ENCODE measurements around the gene KBTBD12.
A peak's percentile ranks its signal among the peaks of the same experiment; 100 is the strongest.

The KBTBD12 gene

DNA sequence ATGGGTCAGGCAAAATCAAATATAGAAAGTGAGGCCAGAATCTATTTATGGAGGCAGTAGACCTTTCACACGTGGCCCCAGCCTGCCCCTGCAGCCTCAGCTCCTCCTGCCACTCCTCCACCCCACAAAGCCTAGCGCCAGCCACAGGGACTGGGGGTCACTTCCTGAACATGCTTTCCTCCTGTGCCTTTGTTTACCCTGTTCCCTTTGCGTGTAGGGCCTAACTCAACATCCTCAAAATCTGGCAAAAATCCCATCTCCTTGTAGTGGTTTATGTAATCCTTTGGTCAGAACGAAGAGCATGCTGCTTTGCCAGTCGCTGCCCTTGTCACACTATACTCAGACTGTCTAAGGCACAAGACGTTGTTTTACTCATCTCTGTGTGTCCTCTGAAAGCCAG is 39.6 kb downstream of the KBTBD12 start:
- DNase-seq = no peak

DNA sequence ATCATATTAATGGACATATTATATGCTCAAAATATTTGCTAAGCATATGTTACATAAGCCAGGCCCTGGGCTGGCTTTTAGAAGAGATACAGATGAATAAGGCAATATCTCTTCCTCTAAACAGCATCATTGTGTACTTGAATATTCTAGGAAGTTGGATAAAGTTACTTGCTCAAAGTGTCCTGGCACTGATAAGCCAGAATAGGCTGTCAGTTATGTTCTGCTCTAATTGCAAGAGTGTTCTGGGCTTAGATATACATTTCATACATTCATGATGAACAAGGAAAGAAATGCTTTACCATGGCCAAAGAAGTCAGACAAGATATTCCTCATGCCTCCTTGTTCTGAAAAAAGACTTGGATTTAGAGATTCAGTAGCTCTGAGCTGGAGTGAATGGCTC is 40.7 kb downstream of the KBTBD12 start:
- no peak for DNase-seq

DNA sequence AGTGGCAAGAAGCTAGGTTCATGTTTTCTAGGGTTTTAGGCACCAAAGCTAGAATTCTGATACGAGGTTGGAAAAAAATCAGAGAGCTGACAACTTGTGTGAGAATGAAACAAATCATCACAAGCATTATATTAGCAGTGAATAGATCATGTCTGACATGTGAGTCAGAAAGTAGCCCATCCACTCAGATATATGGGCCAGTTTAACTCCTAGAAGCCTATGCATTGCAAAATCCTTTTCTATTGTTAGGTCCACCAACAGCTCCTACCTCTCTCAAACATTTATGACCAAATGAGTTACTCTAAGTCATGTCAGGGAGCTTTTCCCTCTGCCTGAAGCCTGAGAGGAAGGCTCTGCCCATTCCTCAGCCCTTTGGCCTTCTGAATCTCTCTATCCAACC is 44.0 kb downstream of the KBTBD12 start:
- DNase-seq = no peak

DNA sequence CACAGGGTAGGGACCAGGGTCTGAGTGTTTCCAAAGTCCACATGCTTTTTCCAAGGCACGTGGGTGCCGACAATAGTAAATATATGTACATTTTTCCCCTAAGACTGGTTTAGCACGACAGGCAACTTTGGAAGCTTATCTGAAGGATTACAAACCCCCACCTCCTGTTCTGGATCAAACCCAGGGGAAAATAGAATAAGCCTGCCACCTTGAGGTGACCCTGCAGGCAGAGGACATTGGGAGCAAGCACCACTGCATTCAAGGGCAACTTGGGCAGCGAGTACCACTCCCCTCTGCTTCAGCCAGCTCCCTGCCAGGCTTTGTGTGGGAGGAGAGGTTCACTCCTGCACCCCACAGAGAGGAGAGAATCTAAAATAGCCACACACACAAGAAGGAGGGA is 44.8 kb downstream of the KBTBD12 start:
- peak; percentile 42 for DNase-seq

DNA sequence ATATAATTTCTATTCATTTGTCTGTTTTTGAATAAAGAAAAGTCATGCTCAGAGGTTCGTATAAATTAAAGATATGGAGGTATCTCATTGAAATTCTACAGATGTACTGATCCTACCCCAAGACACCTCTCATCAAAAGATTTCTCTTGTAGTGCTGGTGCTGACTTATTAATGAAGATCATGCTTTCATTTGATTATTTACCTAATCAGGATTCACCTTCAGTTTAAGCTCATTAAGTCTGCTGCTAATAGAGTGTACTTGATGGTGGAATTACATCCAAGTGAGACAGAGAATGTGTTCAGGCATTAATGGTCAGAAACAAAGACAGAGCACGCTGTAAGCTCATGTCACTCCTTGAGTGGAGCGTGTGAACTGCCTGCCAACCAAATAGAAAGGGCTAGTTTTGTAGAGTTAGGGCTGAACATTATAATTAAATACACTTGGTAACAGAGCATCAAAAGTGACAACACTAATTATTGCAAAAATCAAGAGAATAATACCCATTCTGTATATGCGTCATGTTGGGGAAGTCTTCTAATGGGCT is 45.5 kb downstream of the KBTBD12 start:
- no peak for DNase-seq

DNA sequence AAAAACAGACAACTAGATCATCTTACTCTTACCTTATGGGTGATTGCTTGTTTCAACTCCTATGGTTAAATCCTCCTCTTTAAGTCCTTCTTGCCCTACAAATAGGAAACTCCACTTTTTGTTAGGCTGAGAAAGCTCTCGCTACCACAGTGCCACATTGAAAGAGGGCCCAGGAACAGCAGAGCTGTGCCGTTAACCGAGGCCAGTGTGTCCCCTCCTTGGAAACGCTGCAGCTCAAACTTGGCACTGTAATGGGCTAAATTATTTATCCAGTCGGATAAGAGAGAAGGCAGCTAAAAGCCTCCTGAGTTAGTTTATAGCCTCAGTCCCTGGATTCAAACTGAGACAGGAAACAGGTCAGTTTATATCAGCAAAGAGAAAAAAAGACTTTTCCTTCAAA is 46.1 kb downstream of the KBTBD12 start:
- no peak for DNase-seq

DNA sequence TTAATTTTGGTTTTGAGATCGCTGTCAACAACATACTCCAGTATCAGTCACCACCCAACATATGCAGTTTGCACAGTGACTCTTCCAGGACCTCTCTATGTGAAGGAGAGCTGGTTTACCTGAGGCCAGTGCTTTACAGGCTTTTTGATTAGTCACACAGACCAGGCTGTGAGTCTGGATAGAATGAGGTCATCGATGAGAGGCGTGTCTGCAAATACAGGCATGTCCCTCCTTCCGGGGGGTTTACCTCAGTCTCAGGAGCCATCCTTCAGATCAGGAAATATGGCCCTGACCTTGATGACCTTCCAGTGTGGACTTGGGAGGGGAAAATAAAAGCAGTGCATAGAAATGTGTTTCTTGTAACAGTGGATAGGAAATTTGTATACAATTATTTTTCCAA is 46.9 kb downstream of the KBTBD12 start:
- no peak for DNase-seq

DNA sequence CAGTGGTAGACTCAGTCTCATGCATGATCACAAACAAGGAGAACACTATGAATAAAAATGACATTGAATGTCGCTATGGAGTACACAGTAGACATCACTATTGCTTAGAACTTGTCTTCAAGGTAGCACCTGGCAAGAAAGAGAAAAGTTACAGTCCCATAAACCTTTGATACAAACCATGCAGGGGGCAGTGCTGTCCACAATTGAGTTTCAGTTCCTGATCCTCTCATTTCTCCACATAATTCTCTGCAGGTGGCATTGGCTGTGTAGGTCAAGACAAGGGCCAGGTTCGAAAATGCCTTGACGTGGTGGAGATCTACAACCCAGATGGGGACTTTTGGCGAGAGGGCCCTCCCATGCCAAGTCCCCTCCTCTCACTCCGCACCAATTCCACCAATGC is 47.9 kb downstream of the KBTBD12 start:
- DNase-seq = no peak

DNA sequence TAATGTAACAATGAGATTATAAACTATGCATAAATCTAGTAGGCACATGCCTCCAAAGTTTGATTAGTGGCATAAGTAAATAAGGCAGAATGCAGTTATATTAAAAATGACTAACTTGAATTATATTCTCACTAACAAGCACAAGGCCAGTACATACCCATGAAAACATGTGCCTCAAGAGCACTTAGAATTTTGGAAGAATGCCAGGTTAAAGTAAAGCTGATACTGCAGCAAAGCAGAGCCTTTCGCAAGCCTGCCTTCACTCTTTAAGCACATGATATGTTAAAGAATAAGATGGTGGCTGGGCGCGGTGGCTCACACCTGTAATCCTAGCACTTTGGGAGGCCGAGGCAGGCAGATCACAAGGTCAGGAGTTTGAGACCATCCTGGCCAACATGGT is 49.0 kb downstream of the KBTBD12 start:
- no peak for DNase-seq

DNA sequence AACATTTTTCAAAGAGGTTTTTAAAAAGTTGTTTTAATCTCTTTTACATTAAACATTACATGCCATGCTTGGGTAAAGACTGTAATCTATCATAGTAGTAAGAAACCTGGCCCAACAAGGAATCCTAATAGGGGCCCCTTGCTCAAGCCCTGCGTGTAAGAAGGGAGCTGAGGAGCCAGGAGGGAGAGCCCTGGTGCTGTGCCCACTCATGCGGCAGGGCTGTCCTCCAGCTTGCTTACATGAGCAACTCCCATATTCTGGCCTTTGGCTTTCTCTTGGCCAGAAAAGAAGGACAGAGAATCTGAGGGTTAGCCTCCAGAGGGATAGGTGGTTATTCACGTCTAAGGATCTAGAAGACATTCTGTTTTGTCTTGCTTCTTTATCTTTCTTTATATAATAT is 49.8 kb downstream of the KBTBD12 start:
- DNase-seq = no peak

DNA sequence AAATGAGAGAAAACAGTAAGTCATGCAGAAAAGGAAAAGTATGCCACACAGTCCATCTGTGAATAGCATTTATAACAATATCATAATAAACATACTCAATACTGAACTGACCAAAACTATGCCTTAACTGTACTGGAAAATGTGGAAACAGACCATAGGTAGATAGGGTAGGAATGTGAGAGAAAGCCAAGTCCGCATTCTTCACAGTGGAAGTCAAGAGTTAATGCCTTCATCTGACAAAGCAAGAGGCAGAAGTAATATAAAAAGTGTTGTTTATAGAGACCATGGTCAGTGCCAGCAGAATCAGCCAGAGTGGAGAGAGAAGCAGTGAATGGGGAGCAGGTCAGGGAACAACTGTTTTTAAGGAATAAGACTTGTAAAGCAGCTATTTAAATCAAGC is 52.3 kb downstream of the KBTBD12 start:
- no peak for DNase-seq

DNA sequence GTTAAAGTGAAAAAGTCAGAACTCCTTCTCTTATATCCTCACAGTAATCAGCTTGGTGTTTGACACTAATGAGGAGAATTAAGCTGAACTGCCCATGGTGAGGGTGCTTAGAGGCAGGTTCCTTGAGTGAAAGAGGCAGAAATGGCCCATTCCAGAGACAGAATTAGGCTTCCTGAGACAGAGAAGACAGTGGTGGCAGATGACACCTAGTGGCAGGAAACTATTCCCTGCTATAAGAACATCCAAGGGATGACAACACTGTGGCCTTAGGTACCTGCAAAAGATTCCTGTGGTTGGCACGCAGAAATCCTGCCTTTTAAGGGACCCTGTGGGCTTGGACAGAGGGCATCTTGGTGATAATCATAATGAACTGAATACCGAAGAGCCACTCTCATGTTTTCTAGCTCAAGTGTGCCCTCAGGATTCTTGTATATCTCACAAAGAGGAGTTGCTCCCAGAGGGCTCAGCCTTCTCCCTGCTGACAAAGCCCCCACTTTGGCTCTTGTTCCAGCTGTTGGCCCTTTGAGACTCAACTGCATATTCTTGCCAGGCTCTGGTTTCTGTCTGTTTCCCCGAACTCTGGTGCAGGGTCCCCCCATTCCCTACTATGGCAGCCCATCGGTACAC is 56.0 kb downstream of the KBTBD12 start:
- peak; percentile 59 for DNase-seq

DNA sequence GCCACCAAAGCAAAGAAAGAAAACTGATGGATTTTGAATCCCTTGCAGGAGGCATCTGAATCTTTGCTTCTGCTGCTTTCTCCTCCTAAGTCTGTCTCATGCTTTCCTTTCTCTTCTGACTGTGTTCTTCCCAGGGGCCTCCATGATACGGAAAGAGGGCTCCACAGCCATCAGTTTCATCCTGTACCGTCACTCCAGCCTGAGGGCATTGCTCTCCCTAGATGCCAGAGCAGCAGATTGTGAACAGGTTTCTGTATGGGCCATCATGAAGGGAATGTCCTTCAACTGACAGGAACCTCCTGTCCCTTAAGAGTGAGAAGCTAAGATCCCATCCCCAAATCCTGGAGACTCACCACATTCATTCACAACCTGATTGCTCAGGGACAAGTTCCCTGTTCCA is 59.2 kb downstream of the KBTBD12 start:
- DNase-seq = no peak

DNA sequence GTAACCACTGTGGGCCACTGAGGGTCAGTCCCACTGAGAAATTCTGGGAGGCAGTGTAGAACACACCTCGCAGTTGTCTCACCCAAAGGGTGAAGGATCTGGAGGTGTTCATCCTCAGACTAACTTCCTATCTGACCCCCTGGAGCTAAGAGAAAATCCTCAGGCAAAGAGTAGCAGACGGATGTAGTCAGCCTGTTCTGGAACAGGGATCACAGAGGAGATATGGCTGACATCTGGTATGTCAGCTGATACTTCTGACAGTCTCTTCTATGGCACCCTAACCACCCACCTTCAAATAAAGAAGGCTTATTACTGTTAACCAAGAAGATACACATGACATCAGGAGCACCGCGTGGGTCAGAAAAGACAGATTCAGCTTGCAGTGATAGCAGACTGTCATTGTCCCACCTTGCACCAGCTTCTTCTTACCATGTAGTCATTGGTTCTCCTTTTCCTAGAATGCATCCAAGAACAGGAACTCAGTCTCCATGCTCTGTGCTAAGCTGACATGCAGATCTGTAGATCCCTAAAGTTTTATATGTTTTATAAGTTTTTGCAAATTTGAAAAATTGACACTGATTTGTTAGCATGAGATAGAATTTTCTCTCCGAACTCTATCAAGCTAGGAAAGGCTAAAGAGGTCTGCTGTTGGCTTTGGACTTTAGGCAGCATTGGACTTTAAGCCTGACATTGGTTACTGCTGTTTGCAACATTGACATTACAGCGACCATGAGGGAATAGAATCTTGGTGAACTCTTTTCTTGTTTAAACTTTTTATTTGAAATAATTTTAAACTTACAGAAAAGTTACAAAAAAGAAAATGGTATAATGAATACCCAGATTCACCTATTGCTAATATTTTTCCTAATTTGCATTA is 60.4 kb downstream of the KBTBD12 start:
- DNase-seq = no peak

DNA sequence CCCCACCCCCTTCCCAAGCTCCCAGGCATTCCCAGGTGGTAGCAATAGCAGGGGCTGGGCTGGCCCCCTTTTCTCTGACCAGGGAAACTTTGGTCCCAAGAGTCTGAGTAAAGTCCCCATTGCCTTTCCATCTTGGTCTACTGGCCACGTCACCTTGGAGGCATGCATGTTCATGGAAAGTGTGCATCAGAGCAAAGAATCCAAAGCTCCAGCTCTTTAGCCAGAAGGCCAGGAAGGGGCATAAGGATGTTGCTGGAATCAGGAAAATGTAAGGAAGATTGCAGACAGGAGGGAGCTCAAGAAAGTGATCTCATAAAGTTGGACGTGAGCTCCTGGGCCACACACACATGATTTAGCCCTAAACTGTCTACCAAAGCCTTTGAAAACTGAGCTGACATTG is 63.6 kb downstream of the KBTBD12 start:
- no peak for DNase-seq

DNA sequence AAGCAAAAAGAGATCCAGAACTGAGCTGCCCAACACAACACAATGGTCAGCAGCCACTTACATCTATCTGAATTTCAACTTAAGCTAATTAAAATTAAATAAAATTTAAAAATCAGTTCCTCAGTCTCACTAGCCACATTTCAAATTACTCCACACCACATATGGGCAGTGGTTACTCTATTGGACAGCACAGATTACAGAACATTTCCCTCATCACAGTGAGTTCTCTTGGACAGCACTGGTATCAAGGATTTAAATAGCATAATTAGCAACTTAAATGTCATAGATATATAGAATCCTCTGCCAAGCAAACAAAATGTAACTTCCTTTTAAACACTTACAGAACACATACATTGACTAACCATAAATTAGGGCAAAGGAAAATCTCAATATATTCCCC is 64.4 kb downstream of the KBTBD12 start:
- no peak for DNase-seq

DNA sequence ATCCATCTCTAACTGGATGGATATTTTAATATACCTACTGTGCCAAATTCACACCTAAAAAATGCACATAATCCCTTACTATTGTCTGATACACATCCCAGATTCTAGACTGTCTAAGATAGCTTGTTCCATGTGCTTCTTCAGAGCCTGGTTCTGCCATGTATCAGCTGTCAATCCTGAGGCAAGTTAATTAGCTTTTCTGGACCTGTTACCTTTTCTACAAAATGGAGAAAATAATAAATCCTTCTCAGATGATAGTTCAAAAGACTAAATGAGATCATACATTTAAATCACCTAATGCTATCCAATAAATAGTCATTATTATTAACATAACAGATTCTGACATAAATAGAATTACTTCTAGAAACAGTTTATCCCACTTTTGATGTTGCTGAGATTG is 66.1 kb downstream of the KBTBD12 start:
- no peak for DNase-seq

DNA sequence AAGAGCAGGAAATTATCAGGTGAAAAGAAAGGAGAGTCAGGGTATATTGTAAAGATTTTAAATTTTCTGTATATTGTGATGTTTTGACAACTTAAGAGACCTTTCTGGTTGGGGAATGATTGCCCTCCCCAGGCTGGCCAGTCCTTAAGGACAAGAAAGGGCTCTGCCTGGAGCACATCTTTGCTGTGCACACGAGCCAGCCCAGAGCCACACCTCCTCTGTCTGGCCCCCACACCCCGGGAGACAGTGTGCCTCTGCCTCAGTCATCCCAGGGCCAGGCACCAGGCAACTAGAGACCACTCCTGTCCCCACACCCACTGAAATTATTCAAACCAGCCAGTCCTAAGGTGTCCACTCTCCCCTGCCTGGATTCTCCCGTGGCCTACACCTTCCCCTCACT is 67.1 kb downstream of the KBTBD12 start:
- no peak for DNase-seq

DNA sequence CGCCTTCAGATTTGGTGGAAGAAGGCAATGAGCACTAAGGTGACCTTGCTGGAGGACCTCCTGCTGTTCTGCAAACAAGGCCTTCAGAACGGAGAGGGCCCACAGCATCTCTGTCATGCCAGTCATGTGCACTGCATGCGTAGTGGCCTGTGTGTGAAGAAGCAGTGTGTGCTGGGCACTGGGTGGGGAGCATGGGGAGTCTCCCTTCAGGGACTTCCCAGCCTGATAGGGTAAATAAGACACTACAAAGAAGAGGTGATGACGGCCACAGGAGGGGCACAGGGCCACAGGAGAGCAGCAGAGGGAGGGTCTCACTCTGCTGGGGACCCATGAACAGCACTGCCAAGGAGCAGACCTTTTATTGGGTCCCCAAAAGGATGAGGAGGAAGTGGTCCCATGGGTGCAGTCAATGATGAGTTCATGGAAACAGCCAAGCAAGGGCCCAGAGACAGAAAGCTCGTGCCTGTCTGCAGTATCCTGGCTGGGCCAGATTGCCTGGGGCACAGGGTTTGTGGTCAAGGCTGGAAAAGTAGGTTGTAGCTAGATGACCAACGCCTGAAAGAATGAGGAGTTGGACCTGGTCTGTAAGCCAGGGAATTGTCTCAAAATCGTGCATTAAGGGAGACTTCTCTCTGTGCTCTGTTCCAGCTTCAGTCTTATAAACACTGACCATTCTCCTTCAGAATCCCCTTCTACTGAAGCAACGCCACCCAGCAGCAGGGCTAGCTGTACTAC is 69.4 kb downstream of the KBTBD12 start:
- no peak for DNase-seq

DNA sequence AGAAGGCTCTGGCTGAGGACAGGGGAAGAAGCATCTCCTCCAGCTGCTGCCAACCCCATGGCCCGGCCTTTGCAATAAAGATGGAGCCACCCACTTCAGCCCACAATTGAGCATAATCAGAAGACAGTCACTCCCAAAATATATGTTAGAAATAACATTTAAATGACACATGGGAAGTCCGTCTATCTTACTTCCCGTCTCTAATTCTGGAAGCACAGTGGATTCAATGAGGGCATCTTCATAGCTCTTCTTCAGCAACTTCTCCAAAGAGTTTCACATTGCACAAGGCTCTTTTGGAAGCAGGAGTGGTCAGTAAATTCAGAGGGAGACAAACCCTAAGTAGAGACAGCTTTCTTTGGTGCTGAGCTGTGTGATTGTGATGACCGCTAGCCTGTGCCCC is 70.2 kb downstream of the KBTBD12 start:
- DNase-seq = peak; percentile 9

DNA sequence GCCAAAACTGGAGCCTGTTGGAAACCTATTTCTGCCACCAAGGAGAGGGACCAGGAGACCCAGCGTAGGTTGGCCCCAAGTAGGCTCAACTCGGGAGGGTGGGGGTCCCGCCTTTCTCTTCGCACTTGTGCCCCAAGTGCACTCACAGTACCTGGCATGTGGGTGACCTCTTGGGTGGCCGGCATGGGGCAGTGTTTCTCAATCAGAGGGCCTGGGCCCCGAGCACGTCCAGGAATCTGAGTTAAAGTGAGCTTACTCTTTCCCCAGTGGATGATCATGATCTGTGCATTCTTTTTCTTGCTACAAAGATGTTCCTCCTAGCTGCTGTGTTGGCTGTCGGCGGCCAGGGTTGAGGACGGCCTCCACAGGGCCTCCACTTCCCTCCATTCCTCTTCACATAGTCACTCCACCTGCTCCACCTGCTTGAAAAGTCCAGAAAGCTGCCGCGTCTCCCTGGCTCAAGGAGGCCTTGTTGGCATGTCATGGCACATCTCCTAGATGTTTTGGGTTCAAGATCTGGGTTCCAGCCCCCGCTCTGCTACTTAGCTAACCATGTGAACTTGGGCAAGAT is 70.7 kb downstream of the KBTBD12 start:
- DNase-seq = no peak

DNA sequence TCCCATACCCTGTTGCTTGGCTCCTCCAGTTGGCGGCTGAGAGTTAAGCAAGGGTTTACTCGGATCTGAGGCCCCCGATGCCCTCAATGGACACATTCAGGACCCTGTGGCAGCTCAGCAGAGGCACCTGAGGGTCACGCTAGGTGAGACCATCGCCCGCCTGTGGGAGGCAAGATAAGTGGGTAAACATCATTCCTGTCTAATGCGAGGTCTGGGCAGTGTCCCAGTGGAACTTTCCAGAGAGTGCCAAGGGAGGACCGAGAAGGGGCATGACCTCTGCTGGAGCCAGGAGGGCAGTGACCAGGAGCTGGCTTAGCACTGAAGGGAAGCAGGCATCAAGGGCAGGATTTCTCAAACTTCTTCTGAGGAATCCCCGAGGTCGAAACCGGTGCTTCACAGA is 71.8 kb downstream of the KBTBD12 start:
- DNase-seq = no peak

DNA sequence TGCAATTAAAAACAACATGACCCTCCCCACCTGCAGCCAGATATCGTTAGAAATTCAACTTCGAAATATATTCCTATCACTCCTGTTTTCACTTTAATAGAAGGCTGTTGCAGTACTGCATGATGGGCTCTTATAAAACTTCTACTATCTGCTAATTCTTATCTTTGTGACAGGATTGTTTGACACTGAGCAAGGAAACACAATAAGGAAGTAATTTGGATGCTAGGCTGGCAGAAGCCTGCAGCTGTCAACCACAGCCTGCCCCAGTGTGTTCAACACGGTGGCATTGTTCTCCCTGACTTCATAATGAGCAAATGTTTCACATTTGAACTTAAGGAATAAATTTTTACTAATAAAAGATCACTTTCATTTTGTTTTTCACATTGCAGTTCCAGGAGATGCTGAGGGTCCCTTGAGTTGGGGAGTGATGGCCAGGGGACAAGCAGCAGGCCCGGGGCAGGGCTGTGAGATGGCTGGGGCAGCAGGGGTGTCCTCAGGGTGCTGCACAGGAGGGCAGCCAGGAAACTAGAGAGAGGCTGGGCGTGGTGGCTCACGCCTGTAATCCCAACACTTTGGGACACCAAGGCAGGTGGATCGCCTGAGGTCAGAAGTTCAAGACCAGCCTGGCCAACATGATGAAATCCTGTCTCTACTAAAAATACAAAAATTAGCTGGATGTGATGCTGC is 72.4 kb downstream of the KBTBD12 start:
- no peak for DNase-seq

Measured in suppressor macrophage treated with lipopolysaccharide for 4 hours (primary cell).